A673 (cell line): ENCODE results near the gene ZSWIM6.

ENCODE experiments used
- CTCF ChIP-seq: fragments of 300-800, 200-600 bp; sonication (generic); conservative IDR thresholded peaks from 2 replicates; pipeline ENCODE4 v1.5.1; 2017; ENCODE audit warnings: low read depth, mild to moderate bottlenecking, antibody characterized with exemption, low read length, moderate library complexity, mixed read lengths
- EZH2 ChIP-seq: fragments of 200-600 bp; sonication (generic); IDR thresholded peaks from 2 replicates; pipeline ENCODE4 v1.6.1; 2017; ENCODE audit warnings: borderline replicate concordance, low read depth, mild to moderate bottlenecking, mixed read lengths, antibody characterized with exemption, low read length; ENCODE audit not compliant: poor library complexity, severe bottlenecking

GRCh38 chr5:61357745-61358144 lies 25.7 kb downstream of the ZSWIM6 start:
- peak; percentile 50 for TF ChIP-seq CTCF
- no peak for TF ChIP-seq EZH2
